Dermis blood vessel endothelial cell (primary cell): ENCODE measurements around the gene COMMD4. TPM values are rescaled to one million over a fixed set of nuclear protein-coding genes. Genes with fewer than 3 reads are reported as not detected.
"Not testable (repeated sequence)": the region's sequence is repeated elsewhere in the genome, so short reads cannot be mapped to it uniquely, and the experiment has no call there.

Experiments
- DNase-seq: peaks from one replicate; pipeline ENCODE4 v3.0.0; 2010
- total RNA-seq: library from RNA; depleted of rRNA; stranded (reverse); fragments of >200 nt; gene quantifications from 2 replicates; pipeline ENCODE4 v1.2.3, GENCODE V29; 2014

The COMMD4 gene
- total RNA-seq, 1 donor from 2014 or later = 84.6 TPM

DNA sequence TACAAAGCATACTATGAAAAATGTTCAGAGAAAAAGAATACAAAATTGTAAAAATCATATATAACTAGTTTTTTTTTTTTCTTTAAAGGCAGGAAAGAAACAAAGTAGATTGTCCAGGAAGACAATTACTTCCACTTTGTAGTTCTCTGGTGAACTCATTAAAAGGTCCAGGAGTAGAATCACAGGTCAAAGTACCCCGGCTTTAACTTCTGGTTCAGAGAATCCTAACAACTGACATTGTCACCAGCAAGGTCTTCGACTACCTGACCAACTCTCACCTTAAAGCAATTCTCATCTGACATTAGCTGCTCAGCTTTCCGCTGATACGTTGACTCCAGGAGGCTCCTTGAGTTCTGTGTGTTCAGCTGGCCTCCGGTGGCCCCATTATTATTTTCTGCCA lies 48.1 kb downstream of the COMMD4 start:
- DNase-seq = not testable (repeated sequence)

Other genes starting within 250 kb of the COMMD4 start
- 7.0 and 12.4 TPM in 2 replicates for gene C15orf39, start 134.2 kb upstream of the COMMD4 start, total RNA-seq
- gene GOLGA6C, start 77.7 kb upstream of the COMMD4 start, total RNA-seq = not detected in 2 replicates
- gene GOLGA6D, start 53.2 kb upstream of the COMMD4 start, total RNA-seq = not detected in 2 replicates
- gene NEIL1, start 11.0 kb downstream of the COMMD4 start, total RNA-seq = 21.7 and 35.6 TPM in 2 replicates
- 102 and 192 TPM in 2 replicates for gene MAN2C1, start 32.5 kb downstream of the COMMD4 start, total RNA-seq
- gene SIN3A, start 115.6 kb downstream of the COMMD4 start, total RNA-seq = 32.0 and 40.8 TPM in 2 replicates
- 17.7 and 25.5 TPM in 2 replicates for gene PTPN9, start 243.3 kb downstream of the COMMD4 start, total RNA-seq